ENCODE results near the gene RNGTT. TPM values are rescaled to one million over a fixed set of nuclear protein-coding genes. Genes with fewer than 3 reads are reported as not detected.

Gene RNGTT
- total RNA-seq, 3 donors from 2014 or later = 8.4 to 11.6 (median 9.4) TPM

DNA sequence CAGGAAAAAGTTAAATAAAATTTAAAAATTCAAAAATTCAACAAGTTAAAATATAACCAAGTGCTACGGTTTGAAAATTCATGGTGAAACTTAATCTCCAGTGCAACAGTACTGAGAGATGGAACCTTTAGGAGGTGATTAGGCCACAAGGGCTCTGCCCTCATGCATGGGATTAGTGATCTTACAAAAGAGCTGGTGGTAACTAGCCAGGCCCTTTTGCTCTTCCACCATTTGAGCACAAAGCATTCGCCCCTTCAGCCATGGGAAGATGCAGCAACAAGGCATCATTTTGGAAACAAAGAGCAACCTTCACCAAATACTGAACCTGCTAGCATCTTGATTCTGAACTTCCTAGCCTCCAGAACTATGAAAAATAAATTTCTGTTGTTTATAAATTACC lies 80.9 kb downstream of the RNGTT start:
- TF ChIP-seq CTCF (IDR thresholded peaks at IDR 0.05) = no peak
- DNase-seq = no peak
- Histone ChIP-seq H3K36me3 (ENCODE audit: low read depth) (no peaks in the 10 kb centered on the region), H3K9me3 (no peaks in the 10 kb centered on the region), H3K4me1 (ENCODE audit: low read depth) (no peaks in the 10 kb centered on the region), H3K4me3 (no peak overlapping the region)
- intact Hi-C loops (cut with DNase I, micrococcal nuclease) = no loop called here
- no peak for ATAC-seq

GRCh38 chr6:88881451-88881850 lies 82.0 kb downstream of the RNGTT start:
- no peak for TF ChIP-seq CTCF (IDR thresholded peaks at IDR 0.05)
- Histone ChIP-seq H3K36me3 (ENCODE audit: low read depth) (no peaks in the 10 kb centered on the region), H3K4me1 (ENCODE audit: low read depth) (no peaks in the 10 kb centered on the region), H3K9me3 (no peaks in the 10 kb centered on the region), H3K4me3 (no peak overlapping the region)
- no peak for DNase-seq
- no peak for ATAC-seq
- intact Hi-C loops (cut with DNase I, micrococcal nuclease) = no loop called here

DNA sequence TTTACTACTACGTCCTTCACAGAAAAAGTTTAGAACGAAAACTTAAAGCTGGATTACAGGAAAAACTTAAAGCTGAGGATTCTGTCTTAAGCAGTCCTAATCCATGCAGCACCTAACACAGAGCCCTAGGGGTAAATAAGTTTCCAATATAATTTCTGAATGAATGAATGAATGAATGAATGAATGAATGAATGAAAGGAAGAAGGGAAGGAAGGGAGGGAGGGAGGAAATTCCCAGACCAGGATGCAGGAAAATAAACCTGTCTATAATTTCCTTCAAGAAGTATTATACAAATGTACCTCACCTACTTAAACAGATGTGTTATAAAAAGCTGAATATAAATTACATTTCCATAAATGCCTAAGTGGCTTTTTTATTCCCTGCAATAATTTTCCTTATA lies 83.4 kb downstream of the RNGTT start:
- intact Hi-C loops (cut with DNase I, micrococcal nuclease) = no loop called here
- H3K36me3 ChIP-seq (ENCODE audit: low read depth) = no peaks in the 10 kb centered on the region
- no peak for TF ChIP-seq CTCF (IDR thresholded peaks at IDR 0.05)
- H3K9me3 ChIP-seq = no peaks in the 10 kb centered on the region
- no peak for DNase-seq
- ATAC-seq = no peak
- no peak overlapping the region for H3K4me3 ChIP-seq
- no peaks in the 10 kb centered on the region for H3K4me1 ChIP-seq (ENCODE audit: low read depth)

DNA sequence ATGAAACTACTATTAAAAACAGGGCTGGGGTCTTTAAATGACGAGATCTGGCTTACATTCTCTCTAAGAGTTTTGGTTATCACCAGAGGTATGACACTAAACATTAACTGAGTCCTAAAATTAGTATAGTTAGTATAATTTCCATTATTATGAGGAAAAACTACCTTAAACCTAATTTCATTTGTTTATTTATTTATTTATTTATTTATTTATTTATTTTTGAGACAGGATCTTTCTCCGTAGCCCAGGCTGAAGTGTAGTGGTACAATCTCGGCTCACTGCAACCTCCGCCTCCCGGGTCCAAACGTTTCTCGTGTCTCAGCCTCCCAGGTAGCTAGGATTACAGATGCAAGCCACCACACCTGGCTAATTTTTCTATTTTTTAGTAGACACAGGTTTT lies 85.5 kb downstream of the RNGTT start:
- ATAC-seq = no peak
- DNase-seq = no peak
- Histone ChIP-seq H3K36me3 (ENCODE audit: low read depth) (no peaks in the 10 kb centered on the region), H3K4me1 (ENCODE audit: low read depth) (no peaks in the 10 kb centered on the region), H3K9me3 (no peaks in the 10 kb centered on the region), H3K4me3 (no peak overlapping the region)
- intact Hi-C loops (cut with DNase I, micrococcal nuclease) = no loop called here
- no peak for TF ChIP-seq CTCF (IDR thresholded peaks at IDR 0.05)

DNA sequence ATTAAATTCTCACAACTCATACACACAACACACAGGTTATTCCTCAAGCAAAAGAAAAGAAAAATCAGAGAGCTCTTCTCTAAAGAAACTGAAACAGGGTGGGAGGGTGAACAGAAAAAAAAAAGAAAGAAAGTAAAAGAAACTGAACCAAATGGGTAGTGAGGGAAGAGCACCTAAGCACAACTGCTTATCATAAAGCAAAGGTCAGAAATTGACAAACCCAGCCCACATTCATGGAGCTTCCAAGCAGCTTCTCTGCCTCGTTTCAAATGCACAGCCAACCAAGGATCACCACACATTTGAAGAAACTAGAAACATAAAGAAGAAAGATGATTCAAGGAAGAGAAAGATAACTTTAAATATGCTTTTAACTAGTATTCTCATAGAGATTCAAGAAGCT lies 90.5 kb downstream of the RNGTT start:
- Histone ChIP-seq H3K4me1 (ENCODE audit: low read depth) (peaks cover 19% of the 10 kb centered on the region), H3K4me3 (no peak overlapping the region), H3K9me3 (no peaks in the 10 kb centered on the region), H3K36me3 (ENCODE audit: low read depth) (no peaks in the 10 kb centered on the region)
- ATAC-seq = peak; percentile 44
- DNase-seq = peak in 1 of 3 donors; percentile 9
- TF ChIP-seq CTCF (IDR thresholded peaks at IDR 0.05) = no peak
- intact Hi-C loops (cut with DNase I, micrococcal nuclease) = no loop called here

GRCh38 chr6:88871498-88871897 lies 91.9 kb downstream of the RNGTT start:
- Histone ChIP-seq H3K9me3 (no peaks in the 10 kb centered on the region), H3K4me1 (ENCODE audit: low read depth) (peaks cover 19% of the 10 kb centered on the region), H3K4me3 (no peak overlapping the region), H3K36me3 (ENCODE audit: low read depth) (no peaks in the 10 kb centered on the region)
- ATAC-seq (no peak), DNase-seq (no peak)
- intact Hi-C loops (cut with DNase I, micrococcal nuclease) = no loop called here
- no peak for TF ChIP-seq CTCF (IDR thresholded peaks at IDR 0.05)
